HG02852 (cell line): ENCODE results near the gene ZBTB17.
"Not testable (repeated sequence)": the region's sequence is repeated elsewhere in the genome, so short reads cannot be mapped to it uniquely, and the experiment has no call there.

Experiments
- ATAC-seq: cut with Tn5 transposase; IDR thresholded peaks from one replicate; pipeline ENCODE4 v1.9.1; 2021; ENCODE audit warnings: mild to moderate bottlenecking, moderate library complexity; ENCODE audit not compliant: unreplicated experiment

ZBTB17 gene

GRCh38 chr1:15975805-15976680, at the start of gene ZBTB17:
Gene ZBTB17 (minus strand): TSS chr1:15976101. CDS start chr1:15948495, 27,606 bp downstream.
- peak; percentile 68 for ATAC-seq

- no peak for ATAC-seq
Observed at GRCh38 chr1:16023050-16023653, 47.3 kb upstream of the ZBTB17 start.

- no peak for ATAC-seq
Observed at GRCh38 chr1:16022393-16022792, 46.5 kb upstream of the ZBTB17 start.

- no peak for ATAC-seq
Observed at GRCh38 chr1:16021681-16022080, 45.8 kb upstream of the ZBTB17 start, which contains the start of gene CLCNKA. Gene CLCNKA (plus strand): TSS chr1:16022036. CDS start chr1:16022620, 584 bp downstream.

GRCh38 chr1:16020878-16021277, 45.0 kb upstream of the ZBTB17 start:
- ATAC-seq, result not testable (repeated sequence)

- ATAC-seq, result no peak
Observed at GRCh38 chr1:16020325-16020724, 44.4 kb upstream of the ZBTB17 start.

GRCh38 chr1:16019644-16020277, 43.9 kb upstream of the ZBTB17 start:
- ATAC-seq, result no peak

GRCh38 chr1:16018749-16019643, 43.1 kb upstream of the ZBTB17 start:
- no peak for ATAC-seq

- ATAC-seq, result no peak
Observed at GRCh38 chr1:16018308-16018707, 42.4 kb upstream of the ZBTB17 start.

GRCh38 chr1:16017461-16018303, 41.8 kb upstream of the ZBTB17 start, which contains the start of gene HSPB7:
Gene HSPB7 (minus strand): TSS chr1:16018043. CDS start chr1:16017963, 80 bp downstream.
- ATAC-seq, result no peak

GRCh38 chr1:16017076-16017460, 41.2 kb upstream of the ZBTB17 start:
- no peak for ATAC-seq

- no peak for ATAC-seq
Observed at GRCh38 chr1:16015960-16016901, 40.3 kb upstream of the ZBTB17 start.

- no peak for ATAC-seq
Observed at GRCh38 chr1:16015491-16015890, 39.6 kb upstream of the ZBTB17 start.

- ATAC-seq, result no peak
Observed at GRCh38 chr1:16014509-16015482, 38.9 kb upstream of the ZBTB17 start.

- no peak for ATAC-seq
Observed at GRCh38 chr1:16013908-16014258, 38.0 kb upstream of the ZBTB17 start.

GRCh38 chr1:16013220-16013907, 37.5 kb upstream of the ZBTB17 start:
- no peak for ATAC-seq
